OCI-LY1 (cell line): ENCODE results near the gene TMIGD3.

Experiments used
- EZH2 ChIP-seq: fragments of 200-600 bp; sonication (generic), shearing (Covaris generic); IDR thresholded peaks from 2 replicates; pipeline ENCODE4 v1.8.0; 2017; ENCODE audit warnings: borderline replicate concordance, mixed run types, mild to moderate bottlenecking, antibody characterized with exemption, low read length, moderate library complexity, mixed read lengths
- TF ChIP-seq, protein P1 (sequence below): fragments of 200-600 bp; sonication (generic), shearing (Covaris generic); IDR thresholded peaks from 2 replicates; pipeline ENCODE4 v1.5.1; 2017; ENCODE audit warnings: mild to moderate bottlenecking, antibody characterized with exemption, low read length, moderate library complexity, mixed read lengths

DNA sequence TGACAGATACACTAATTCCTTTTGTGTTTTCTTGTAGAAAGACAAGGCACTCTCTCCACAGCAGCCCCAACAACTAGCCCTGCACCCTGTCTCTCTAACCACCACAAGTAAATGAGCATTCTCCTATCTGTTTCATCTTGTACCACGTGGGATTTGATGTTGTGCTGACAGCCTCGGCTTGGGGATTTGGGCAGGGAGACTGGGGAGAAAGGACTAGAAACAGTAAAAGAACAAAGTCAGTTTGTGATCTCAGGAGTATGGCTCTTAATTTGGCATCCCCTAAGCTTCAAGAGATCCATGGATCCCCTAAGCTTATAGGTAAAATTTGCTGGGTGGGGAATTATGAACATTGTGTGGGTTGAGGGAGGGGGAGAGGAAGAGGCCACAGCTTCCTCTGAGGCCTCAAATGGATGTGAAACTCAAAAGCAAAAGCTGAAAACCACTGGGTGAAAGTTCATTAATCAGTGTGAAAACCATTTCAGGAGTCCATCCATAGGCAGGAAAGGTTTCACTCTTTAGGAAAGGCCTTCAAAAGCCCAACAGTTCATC lies 26.6 kb downstream of the TMIGD3 start:
- TF ChIP-seq, protein P1, sequence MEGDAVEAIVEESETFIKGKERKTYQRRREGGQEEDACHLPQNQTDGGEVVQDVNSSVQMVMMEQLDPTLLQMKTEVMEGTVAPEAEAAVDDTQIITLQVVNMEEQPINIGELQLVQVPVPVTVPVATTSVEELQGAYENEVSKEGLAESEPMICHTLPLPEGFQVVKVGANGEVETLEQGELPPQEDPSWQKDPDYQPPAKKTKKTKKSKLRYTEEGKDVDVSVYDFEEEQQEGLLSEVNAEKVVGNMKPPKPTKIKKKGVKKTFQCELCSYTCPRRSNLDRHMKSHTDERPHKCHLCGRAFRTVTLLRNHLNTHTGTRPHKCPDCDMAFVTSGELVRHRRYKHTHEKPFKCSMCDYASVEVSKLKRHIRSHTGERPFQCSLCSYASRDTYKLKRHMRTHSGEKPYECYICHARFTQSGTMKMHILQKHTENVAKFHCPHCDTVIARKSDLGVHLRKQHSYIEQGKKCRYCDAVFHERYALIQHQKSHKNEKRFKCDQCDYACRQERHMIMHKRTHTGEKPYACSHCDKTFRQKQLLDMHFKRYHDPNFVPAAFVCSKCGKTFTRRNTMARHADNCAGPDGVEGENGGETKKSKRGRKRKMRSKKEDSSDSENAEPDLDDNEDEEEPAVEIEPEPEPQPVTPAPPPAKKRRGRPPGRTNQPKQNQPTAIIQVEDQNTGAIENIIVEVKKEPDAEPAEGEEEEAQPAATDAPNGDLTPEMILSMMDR = no peak
- TF ChIP-seq EZH2 = no peak
